ENCODE data around the gene VGLL1. TPM values are rescaled to one million over a fixed set of nuclear protein-coding genes. Genes with fewer than 3 reads are reported as not detected.

VGLL1 gene
- total RNA-seq, 1 donor from 2014 or later, result not detected

DNA sequence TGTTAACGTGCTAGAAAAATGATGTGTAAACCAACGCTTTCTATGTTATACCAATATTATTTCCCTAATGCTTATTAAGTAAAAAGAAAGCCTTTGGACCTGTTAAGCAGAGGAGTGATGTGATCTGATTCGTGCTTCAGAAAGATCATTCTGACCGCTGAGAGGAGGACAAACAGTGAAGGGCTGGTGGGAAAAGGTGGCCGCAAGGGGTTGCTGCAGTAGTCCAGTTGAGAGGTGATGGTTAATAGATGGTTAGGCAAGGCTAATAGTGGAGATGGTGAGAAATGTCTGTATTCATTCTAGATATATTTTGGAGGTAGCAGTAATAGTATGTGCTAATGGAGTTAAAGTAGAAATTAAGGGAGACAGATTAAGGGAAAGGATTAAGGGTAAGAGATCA is 12.9 kb upstream of the VGLL1 start:
- H3K4me1 Mint-ChIP-seq, result peaks cover 4% of the 10 kb centered on the region

DNA sequence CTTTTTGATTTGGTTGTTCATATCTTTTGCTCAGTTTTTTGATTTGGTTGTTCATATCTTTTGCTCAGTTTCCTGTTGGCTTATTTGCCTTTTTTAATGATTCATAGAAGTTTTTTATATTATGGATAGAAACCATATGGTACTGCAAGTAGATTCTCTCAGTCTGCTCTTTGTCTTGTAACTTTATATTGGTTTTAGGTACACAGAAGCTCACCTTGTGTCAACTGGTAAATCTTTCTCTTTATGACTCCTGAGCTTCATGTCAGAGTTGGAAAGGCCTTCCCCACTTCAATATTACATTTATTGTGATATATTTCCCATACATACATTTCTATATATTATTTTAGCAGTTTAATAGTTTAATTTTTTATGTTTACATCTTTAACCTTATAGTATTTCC is 8.2 kb upstream of the VGLL1 start:
- Mint-ChIP-seq H3K27ac (no peak overlapping the region), H3K36me3 (ENCODE audit: low read depth) (no peaks in the 10 kb centered on the region), H3K4me3 (no peak overlapping the region), H3K27me3 (peaks cover 2% of the 10 kb centered on the region), H3K4me1 (peaks cover 4% of the 10 kb centered on the region), H3K9me3 (no peaks in the 10 kb centered on the region)
- ChIA-PET POLR2A (interaction anchor here (0.6 kb wide), 1 partner anchor 17 kb away, joined by 3 read pairs; no protein-coding TSS in a partner anchor), CTCF (no interaction called here)
- intact Hi-C loops (cut with micrococcal nuclease), result no loop called here
- TF ChIP-seq, protein P1, sequence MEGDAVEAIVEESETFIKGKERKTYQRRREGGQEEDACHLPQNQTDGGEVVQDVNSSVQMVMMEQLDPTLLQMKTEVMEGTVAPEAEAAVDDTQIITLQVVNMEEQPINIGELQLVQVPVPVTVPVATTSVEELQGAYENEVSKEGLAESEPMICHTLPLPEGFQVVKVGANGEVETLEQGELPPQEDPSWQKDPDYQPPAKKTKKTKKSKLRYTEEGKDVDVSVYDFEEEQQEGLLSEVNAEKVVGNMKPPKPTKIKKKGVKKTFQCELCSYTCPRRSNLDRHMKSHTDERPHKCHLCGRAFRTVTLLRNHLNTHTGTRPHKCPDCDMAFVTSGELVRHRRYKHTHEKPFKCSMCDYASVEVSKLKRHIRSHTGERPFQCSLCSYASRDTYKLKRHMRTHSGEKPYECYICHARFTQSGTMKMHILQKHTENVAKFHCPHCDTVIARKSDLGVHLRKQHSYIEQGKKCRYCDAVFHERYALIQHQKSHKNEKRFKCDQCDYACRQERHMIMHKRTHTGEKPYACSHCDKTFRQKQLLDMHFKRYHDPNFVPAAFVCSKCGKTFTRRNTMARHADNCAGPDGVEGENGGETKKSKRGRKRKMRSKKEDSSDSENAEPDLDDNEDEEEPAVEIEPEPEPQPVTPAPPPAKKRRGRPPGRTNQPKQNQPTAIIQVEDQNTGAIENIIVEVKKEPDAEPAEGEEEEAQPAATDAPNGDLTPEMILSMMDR (IDR thresholded peaks at IDR 0.05), result no peak
- DNase-seq, result no peak
- no peak for ATAC-seq (ENCODE audit: low read depth)

More for the DNA sequence above, 12.9 kb upstream of the VGLL1 start:
- DNase-seq (no peak), ATAC-seq (ENCODE audit: low read depth) (no peak)
- CTCF ChIA-PET, result no interaction called here
- Mint-ChIP-seq H3K36me3 (ENCODE audit: low read depth) (no peaks in the 10 kb centered on the region), H3K4me3 (no peak overlapping the region), H3K9me3 (no peaks in the 10 kb centered on the region), H3K27me3 (no peaks in the 10 kb centered on the region), H3K27ac (no peak overlapping the region)
- TF ChIP-seq, protein P1 (IDR thresholded peaks at IDR 0.05), result no peak
- intact Hi-C loops (cut with micrococcal nuclease), result no loop called here
- POLR2A ChIA-PET, result no interaction called here

DNA sequence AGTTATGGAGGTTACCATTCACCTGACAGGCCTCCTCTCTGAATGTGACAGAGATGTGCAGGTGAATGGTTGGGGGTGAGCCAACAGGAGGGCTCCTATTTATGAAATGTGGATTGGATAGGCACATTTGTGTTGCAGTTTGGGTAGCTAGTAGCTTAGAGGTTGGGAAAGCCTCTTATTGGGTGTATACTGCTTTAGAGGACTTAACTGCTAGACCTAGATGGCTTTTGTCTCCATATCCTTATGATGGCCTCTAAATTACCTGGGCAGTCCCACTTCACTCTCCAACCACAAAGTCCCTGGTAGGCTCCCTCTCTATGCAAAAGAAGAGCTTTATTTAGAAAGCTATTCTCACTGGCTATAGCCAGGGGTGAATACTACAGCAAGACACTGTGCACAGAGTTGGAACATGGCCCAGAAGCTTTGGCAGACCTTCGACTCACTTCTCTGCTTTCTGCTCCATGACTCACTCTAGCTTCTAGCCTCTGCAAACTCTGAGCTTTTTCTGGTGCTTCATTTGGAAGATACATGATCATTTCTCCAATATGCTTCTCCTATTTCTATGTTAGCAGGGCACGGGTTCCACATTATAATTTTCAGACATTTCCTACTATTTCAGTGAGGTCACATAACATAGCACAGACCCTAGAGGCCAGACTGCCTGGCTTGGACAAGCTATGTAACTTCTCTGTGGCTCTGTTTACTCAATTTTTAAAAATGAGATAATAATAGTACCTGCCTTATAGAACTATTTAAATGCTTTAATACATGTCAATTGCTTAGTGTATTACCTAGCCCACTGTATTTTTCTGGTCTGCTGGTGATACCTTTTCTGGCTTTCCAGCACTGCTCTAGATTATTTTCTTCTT is 6.0 kb upstream of the VGLL1 start:
- Mint-ChIP-seq H3K36me3 (ENCODE audit: low read depth) (no peaks in the 10 kb centered on the region), H3K27me3 (peaks cover 2% of the 10 kb centered on the region), H3K27ac (no peak overlapping the region), H3K9me3 (no peaks in the 10 kb centered on the region), H3K4me1 (peaks cover 4% of the 10 kb centered on the region), H3K4me3 (no peak overlapping the region)
- intact Hi-C loops (cut with micrococcal nuclease), result no loop called here
- no peak for ATAC-seq (ENCODE audit: low read depth)
- ChIA-PET CTCF (no interaction called here), POLR2A (no interaction called here)
- TF ChIP-seq, protein P1 (IDR thresholded peaks at IDR 0.05), result no peak
- DNase-seq, result no peak

DNA sequence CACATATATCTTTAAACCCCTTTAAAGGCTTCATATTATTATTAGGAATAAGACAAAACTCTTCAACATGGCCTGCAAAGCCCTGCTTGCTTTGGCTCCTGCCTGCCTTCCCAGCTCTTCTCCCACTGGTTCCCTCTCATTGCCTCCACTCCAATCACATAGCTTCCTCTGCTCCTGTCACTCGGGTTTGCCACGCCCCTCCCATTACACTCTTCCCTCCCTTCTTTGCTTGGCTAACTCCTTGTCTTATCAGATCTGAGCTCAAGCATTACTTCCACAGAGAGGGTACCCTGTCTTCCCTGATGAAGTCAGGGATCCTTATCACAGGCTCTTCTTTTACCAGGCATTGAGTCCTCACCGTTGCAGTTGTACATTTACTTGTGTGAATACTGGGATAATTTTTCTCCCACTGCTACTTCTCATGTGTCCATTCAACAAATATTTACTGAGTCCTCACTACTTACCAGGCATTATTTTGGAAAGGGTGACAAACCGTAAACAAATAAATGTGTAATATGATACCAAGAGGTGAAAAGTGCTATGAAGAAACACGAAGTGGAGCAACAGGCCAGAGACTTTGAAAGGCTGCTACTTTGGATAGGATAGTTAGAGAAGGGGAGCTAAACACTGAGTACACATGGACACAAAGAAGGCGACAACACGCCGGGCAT is 3.2 kb upstream of the VGLL1 start:
- POLR2A ChIA-PET, result no interaction called here
- no peaks in the 10 kb centered on the region for H3K4me1 Mint-ChIP-seq
- TF ChIP-seq, protein P1 (IDR thresholded peaks at IDR 0.05), result no peak
- no peak for ATAC-seq (ENCODE audit: low read depth)
- CTCF ChIA-PET, result no interaction called here
- intact Hi-C loops (cut with micrococcal nuclease), result no loop called here
- DNase-seq, result no peak
- H3K36me3 Mint-ChIP-seq (ENCODE audit: low read depth), result no peaks in the 10 kb centered on the region
- no peaks in the 10 kb centered on the region for H3K9me3 Mint-ChIP-seq
- H3K27ac Mint-ChIP-seq, result no peak overlapping the region
- H3K4me3 Mint-ChIP-seq, result no peak overlapping the region
- peaks cover 2% of the 10 kb centered on the region for H3K27me3 Mint-ChIP-seq

DNA sequence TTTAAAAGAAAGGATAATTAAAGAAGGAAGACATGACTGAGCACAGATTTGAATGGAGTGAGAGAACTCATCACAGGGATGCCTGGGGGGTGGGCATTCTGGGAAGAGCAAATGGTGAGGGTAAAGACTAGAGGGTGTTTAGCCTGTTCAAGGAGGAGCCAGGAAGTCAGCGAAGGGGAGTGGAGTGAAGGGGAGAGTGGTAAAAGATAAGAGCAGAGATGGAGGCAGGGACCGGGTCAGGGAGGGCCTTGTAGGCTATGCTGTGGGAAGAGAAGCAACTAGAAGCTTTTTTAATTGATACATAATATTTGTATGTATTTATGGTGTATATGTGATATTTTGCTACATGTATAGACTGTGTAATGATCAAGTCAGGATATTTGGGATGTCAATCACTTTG is 2.2 kb upstream of the VGLL1 start:
- ATAC-seq (ENCODE audit: low read depth), result no peak
- POLR2A ChIA-PET, result no interaction called here
- Mint-ChIP-seq H3K36me3 (ENCODE audit: low read depth) (no peaks in the 10 kb centered on the region), H3K9me3 (no peaks in the 10 kb centered on the region), H3K4me3 (no peak overlapping the region), H3K4me1 (no peaks in the 10 kb centered on the region), H3K27ac (no peak overlapping the region), H3K27me3 (peaks cover 2% of the 10 kb centered on the region)
- no peak for DNase-seq
- CTCF ChIA-PET, result no interaction called here
- TF ChIP-seq, protein P1 (IDR thresholded peaks at IDR 0.05), result no peak
- intact Hi-C loops (cut with micrococcal nuclease), result no loop called here
